SK-N-SH (cell line): ENCODE data around the gene NCAPD3. TPM values are rescaled to one million over a fixed set of nuclear protein-coding genes. Genes with fewer than 3 reads are reported as not detected.

Source experiments
- CTCF ChIA-PET: fragments of 300-600, 350-600 bp; formaldehyde crosslinking; extraction: SDS; loops from one replicate; lab custom pipeline; 2021; lab: Yijun Ruan, JAX
- POLR2A ChIA-PET: fragments of 350-600 bp; sonication (Branson Sonifier 250); formaldehyde crosslinking; extraction: SDS; loops from one replicate; lab custom pipeline; 2020; ENCODE audit warnings: antibody characterized with exemption, inconsistent platforms; lab: Yijun Ruan, JAX
- DNase-seq: peaks from one replicate; pipeline ENCODE4 v3.0.0; 2012
- H2AFZ ChIP-seq: fragments of 200-600 bp; sonication (generic); 2 replicates; pipeline ENCODE4 v1.8.1; 2016; ENCODE audit warnings: antibody characterized with exemption, mild to moderate bottlenecking, low read depth
- H3F3A ChIP-seq: fragments of 200-600 bp; sonication (generic); replicated peaks from 2 replicates; pipeline ENCODE3; 2016; ENCODE audit warnings: antibody characterized with exemption, mild to moderate bottlenecking; ENCODE audit not compliant: insufficient read depth
- H3K27ac ChIP-seq, 2 experiments: fragments of 200-500 bp in 1 of 2; fragments of 200-600 bp in 1 of 2; sonication (Bioruptor generic) in 1 of 2; sonication (generic), shearing (Covaris generic) in 1 of 2; 2 replicates each; pipeline versions ENCODE4 v1.5.1 to v1.6.1; 2014 to 2016; ENCODE audit warnings: low read depth in 2 of 2, inconsistent platforms in 1 of 2, low read length in 1 of 2, mild to moderate bottlenecking in 1 of 2, mixed read lengths in 1 of 2
- H3K27me3 ChIP-seq: fragments of 200-600 bp; sonication (generic), shearing (Covaris generic); 2 replicates; pipeline ENCODE4 v1.6.1; 2016; ENCODE audit warnings: mixed run types; ENCODE audit not compliant: insufficient read depth
- H3K36me3 ChIP-seq, 2 experiments: fragments of 200-500 bp in 1 of 2; fragments of 200-600 bp in 1 of 2; sonication (Bioruptor generic) in 1 of 2; sonication (generic) in 1 of 2; replicated peaks in 1 of 2; 2 replicates each; pipeline versions ENCODE3 to v1.5.1; 2014 to 2016; ENCODE audit warnings: low read length in 1 of 2, mild to moderate bottlenecking in 1 of 2; ENCODE audit not compliant: insufficient read depth in 2 of 2, control insufficient read depth in 1 of 2
- H3K4me1 ChIP-seq, 2 experiments: fragments of 200-500 bp in 1 of 2; fragments of 200-600 bp in 1 of 2; sonication (Bioruptor generic) in 1 of 2; sonication (generic), shearing (Covaris generic) in 1 of 2; 2 replicates each; pipeline versions ENCODE4 v1.5.1 to v1.6.1; 2014 to 2016; ENCODE audit warnings: low read depth in 1 of 2, low read length in 1 of 2, mixed run types in 1 of 2; ENCODE audit not compliant: insufficient read depth in 2 of 2, control insufficient read depth in 1 of 2
- H3K4me2 ChIP-seq: fragments of 200-600 bp; sonication (generic), shearing (Covaris generic); 2 replicates; pipeline ENCODE4 v1.6.1; 2017; ENCODE audit warnings: mixed run types
- H3K4me3 ChIP-seq, 2 experiments: fragments of 200-500 bp in 1 of 2; fragments of 200-600 bp in 1 of 2; sonication (Bioruptor generic) in 1 of 2; sonication (generic), shearing (Covaris generic) in 1 of 2; 2 replicates each; pipeline versions ENCODE4 v1.5.1 to v1.8.1; 2014 to 2016; ENCODE audit warnings: low read depth in 2 of 2, inconsistent platforms in 1 of 2, low read length in 1 of 2, mild to moderate bottlenecking in 1 of 2, mixed read lengths in 1 of 2, moderate library complexity in 1 of 2
- H3K79me2 ChIP-seq: fragments of 200-600 bp; sonication (generic); 2 replicates; pipeline ENCODE4 v1.8.1; 2017; ENCODE audit warnings: mild to moderate bottlenecking; ENCODE audit not compliant: insufficient read depth
- H3K9ac ChIP-seq: fragments of 200-600 bp; sonication (generic); 2 replicates; pipeline ENCODE4 v1.6.1; 2017; ENCODE audit warnings: mixed run types
- H3K9me2 ChIP-seq: fragments of 200-600 bp; sonication (generic); 2 replicates; pipeline ENCODE4 v1.6.1; 2017; ENCODE audit warnings: mixed run types
- H3K9me3 ChIP-seq: fragments of 200-600 bp; sonication (generic); 2 replicates; pipeline ENCODE4 v1.6.1; 2017; ENCODE audit warnings: mixed run types, mild to moderate bottlenecking, moderate library complexity
- H4K20me1 ChIP-seq: fragments of 200-600 bp; sonication (generic); 2 replicates; pipeline ENCODE4 v1.6.1; 2017; ENCODE audit warnings: mild to moderate bottlenecking, mixed run types; ENCODE audit not compliant: insufficient read depth
- CHD2 ChIP-seq: fragments of 150-350 bp; IDR thresholded peaks from 2 replicates; pipeline ENCODE4 v1.6.1; 2018; ENCODE audit warnings: low read length; ENCODE audit not compliant: partially characterized antibody
- CTCF ChIP-seq: fragments of 200-600 bp; sonication (generic); IDR thresholded peaks from 2 replicates; pipeline ENCODE4 v1.6.1; 2017; ENCODE audit warnings: antibody characterized with exemption, mild to moderate bottlenecking, moderate library complexity
- EP300 ChIP-seq, 2 experiments: IDR thresholded peaks; 2 replicates each; pipeline versions ENCODE4 v1.4.0 to v1.6.1; 2012; ENCODE audit warnings: borderline replicate concordance in 1 of 2, low read depth in 1 of 2, low read length in 1 of 2
- EZH2phosphoT487 ChIP-seq: fragments of 200-600 bp; sonication (generic); IDR thresholded peaks from 2 replicates; pipeline ENCODE4 v1.6.1; 2017; ENCODE audit warnings: low read depth, mixed run types, mild to moderate bottlenecking, antibody characterized with exemption, moderate library complexity, borderline replicate concordance
- FOSL2 ChIP-seq: IDR thresholded peaks from 2 replicates; pipeline ENCODE4 v1.4.0; 2012; ENCODE audit warnings: low read depth, mild to moderate bottlenecking, moderate library complexity, borderline replicate concordance
- FOXJ3 ChIP-seq: sonication (generic); formaldehyde crosslinking; IDR thresholded peaks from 2 replicates; pipeline ENCODE4 v1.5.1; 2020; ENCODE audit warnings: mild to moderate bottlenecking, missing genetic modification reagents
- FOXM1 ChIP-seq: IDR thresholded peaks from 2 replicates; pipeline ENCODE4 v1.4.0; 2012; ENCODE audit warnings: low read depth, mild to moderate bottlenecking
- GABPA ChIP-seq: IDR thresholded peaks from 2 replicates; pipeline ENCODE4 v1.4.0; 2012; ENCODE audit warnings: low read depth, mild to moderate bottlenecking
- MEF2A ChIP-seq: IDR thresholded peaks from 2 replicates; pipeline ENCODE4 v1.4.0; 2012; ENCODE audit warnings: low read depth, borderline replicate concordance
- MXI1 ChIP-seq: IDR thresholded peaks from 2 replicates; pipeline ENCODE4 v1.6.1; 2012; ENCODE audit warnings: mild to moderate bottlenecking, low read depth, low read length, improper control_type of control experiment
- NFIC ChIP-seq: IDR thresholded peaks from 2 replicates; pipeline ENCODE4 v1.4.0; 2012; ENCODE audit warnings: borderline replicate concordance
- RAD21 ChIP-seq: IDR thresholded peaks from 2 replicates; pipeline ENCODE4 v1.6.1; 2012; ENCODE audit warnings: mild to moderate bottlenecking, low read length
- RFX5 ChIP-seq: IDR thresholded peaks from 2 replicates; pipeline ENCODE4 v1.6.1; 2012; ENCODE audit warnings: mild to moderate bottlenecking, improper control_type of control experiment, low read length
- RXRA ChIP-seq: IDR thresholded peaks from 2 replicates; pipeline ENCODE4 v1.4.0; 2012; ENCODE audit warnings: low read depth, mild to moderate bottlenecking, borderline replicate concordance
- SMC3 ChIP-seq: IDR thresholded peaks from 2 replicates; pipeline ENCODE4 v1.6.1; 2012; ENCODE audit warnings: low read depth, low read length, improper control_type of control experiment
- TAF1 ChIP-seq: IDR thresholded peaks from 2 replicates; pipeline ENCODE4 v1.6.1; 2012; ENCODE audit warnings: low read depth, mild to moderate bottlenecking, low read length, moderate library complexity, borderline replicate concordance
- TCF12 ChIP-seq: IDR thresholded peaks from 2 replicates; pipeline ENCODE4 v1.4.0; 2012
- USF1 ChIP-seq: IDR thresholded peaks from 2 replicates; pipeline ENCODE4 v1.4.0; 2012; ENCODE audit warnings: low read depth, borderline replicate concordance
- USF2 ChIP-seq: fragments of 150-350 bp; IDR thresholded peaks from 2 replicates; pipeline ENCODE4 v1.6.1; 2017; ENCODE audit warnings: antibody characterized with exemption, low read length, low read depth, borderline replicate concordance
- ZBTB33 ChIP-seq: IDR thresholded peaks from 2 replicates; pipeline ENCODE4 v1.4.0; 2012; ENCODE audit warnings: low read depth, borderline replicate concordance
- whole genome bisulfite sequencing: methylation state at CpG from one replicate; pipeline ENCODE4 v1.1.6; 2017; ENCODE audit warnings: low lambda C conversion rate; 5-methylcytosine and 5-hydroxymethylcytosine counted together
- polyA plus RNA-seq, 3 experiments: library from polyadenylated mRNA; depleted of rRNA; stranded (reverse); fragments of >200 nt; gene quantifications; 2 replicates each; pipeline ENCODE4 v1.2.3, GENCODE V29; 2012

NCAPD3 gene
- polyA plus RNA-seq, 1 of the 3 experiments (the other 2 are of a cell fraction) = 19.5 TPM

- Histone ChIP-seq H3K4me3 (no peak overlapping the region), H3K9ac (no peak overlapping the region), H3K4me2 (no peak overlapping the region), H3K27ac (no peak overlapping the region), H3K36me3 (peaks cover 5 to 51% of the 10 kb centered on the region in 2 experiments), H3K4me1 (peaks cover 3 to 4% of the 10 kb centered on the region in 2 experiments; a peak in 3 of 4 replicates), H3K9me2 (no peaks in the 10 kb centered on the region), H4K20me1 (no peaks in the 10 kb centered on the region), H3K9me3 (no peaks in the 10 kb centered on the region), H2AFZ (no peak overlapping the region), H3K79me2 (peaks cover 21% of the 10 kb centered on the region), H3F3A (no peaks in the 10 kb centered on the region), H3K27me3 (no peaks in the 10 kb centered on the region)
- 94% methylated on average over 4 of the region's 4 CpGs for WGBS
- DNase-seq = no peak
- POLR2A ChIA-PET = no interaction called here
- CTCF ChIA-PET = no interaction called here
- TF ChIP-seq ZBTB33 (no peak), GABPA (no peak), RFX5 (no peak), EZH2phosphoT487 (no peak), MXI1 (no peak), CTCF (no peak), TCF12 (no peak), FOSL2 (no peak), RAD21 (no peak), FOXM1 (no peak), TAF1 (no peak), USF2 (no peak), EP300 (IDR thresholded peaks at IDR 0.05; ENCODE audit: borderline replicate concordance in 1 of 2, low read depth in 1 of 2, low read length in 1 of 2) (no peak), CHD2 (no peak), MEF2A (no peak), USF1 (no peak), RXRA (no peak), NFIC (no peak), FOXJ3 (no peak), SMC3 (no peak)
- TF ChIP-seq, all 33 proteins: peak for 0
These were observed 34.8 kb upstream of the NCAPD3 start for GRCh38 chr11:134258577-134258976.
